ENCODE results near the gene AJAP1. TPM values are rescaled to one million over a fixed set of nuclear protein-coding genes. Genes with fewer than 3 reads are reported as not detected.

The AJAP1 gene
- total and polyA plus RNA-seq, 2 of the 8 experiments (the other 6 are each of a cell fraction or from before 2014, with no cell fraction given), result 1.9 to 6.2 TPM

- 89% methylated on average over 13 of the region's 18 CpGs; no CpG with 5 or more reads in 1 of the 2 experiments for WGBS, 2 experiments (ENCODE audit: extremely low coverage in 1 of 2, insufficient coverage in 1 of 2, insufficient read length in 1 of 2, insufficient replicate concordance in 2 of 2, low coverage in 1 of 2, low lambda C conversion rate in 2 of 2, missing lambda C conversion rate in 1 of 2)
- H3K14ac ChIP-seq (ENCODE audit: insufficient read length), result no peak overlapping the region
- H3K18ac ChIP-seq (ENCODE audit: extremely low read depth, low read length), result no peak overlapping the region
- no peaks in the 10 kb centered on the region for H3K9me3 ChIP-seq (ENCODE audit: insufficient read depth in 2 of 2, low read depth in 1 of 2, low read length in 1 of 2)
- H3K4me2 ChIP-seq (ENCODE audit: insufficient read depth in 1 of 2, low read depth in 2 of 2, low read length in 2 of 2), result no peak overlapping the region
- no peak for TF ChIP-seq POLR2AphosphoS5 (IDR thresholded peaks at IDR 0.05; ENCODE audit: low read depth, low read length)
- no peak for TF ChIP-seq CBX8 (IDR thresholded peaks at IDR 0.05; ENCODE audit: borderline replicate concordance, low read depth, low read length)
- no peak for TF ChIP-seq KDM4A (IDR thresholded peaks at IDR 0.05; ENCODE audit: low read depth, low read length, severe bottlenecking)
- no peak for TF ChIP-seq PHF8 (conservative IDR thresholded peaks at IDR 0.05; ENCODE audit: low read depth, low read length)
- TF ChIP-seq EGR1 (IDR thresholded peaks at IDR 0.05; ENCODE audit: borderline replicate concordance, low read depth, low read length), result no peak
- TF ChIP-seq BACH1 (IDR thresholded peaks at IDR 0.05; ENCODE audit: low read length), result no peak
- no peak for TF ChIP-seq POLR2A (IDR thresholded peaks at IDR 0.05; ENCODE audit: control extremely low read depth in 1 of 2, low read depth in 2 of 2, low read length in 2 of 2)
- TF ChIP-seq RFX5 (IDR thresholded peaks at IDR 0.05; ENCODE audit: borderline replicate concordance, low read depth, low read length), result no peak
- no peak for TF ChIP-seq SRF (IDR thresholded peaks at IDR 0.05; ENCODE audit: low read depth, low read length)
- H3K23ac ChIP-seq (ENCODE audit: insufficient read length), result no peak overlapping the region
- POLR2A ChIA-PET (ENCODE audit: partially characterized antibody), result no interaction called here
- no peak overlapping the region for H2BK15ac ChIP-seq (ENCODE audit: low read length)
- H3K4me1 ChIP-seq (replicated peaks in 1 of 4; ENCODE audit: control insufficient read depth in 3 of 4, insufficient read depth in 4 of 4, low read length in 3 of 4), result peaks cover 0 to 6% (median 3%) of the 10 kb centered on the region in 4 experiments; a peak in 3 of 7 replicates
- no peaks in the 10 kb centered on the region for H4K20me1 ChIP-seq (replicated peaks in 1 of 2; ENCODE audit: control insufficient read depth in 1 of 2, insufficient read depth in 2 of 2, low read length in 2 of 2)
- H2BK20ac ChIP-seq (ENCODE audit: low read length), result no peak overlapping the region
- no peak overlapping the region for H2AK5ac ChIP-seq (ENCODE audit: low read depth, low read length)
- H4K8ac ChIP-seq (ENCODE audit: extremely low read depth, insufficient read depth, low read length), result no peak overlapping the region
- DNase-seq (ENCODE audit: low read depth in 1 of 2, low spot score in 2 of 2) (no peak), FAIRE-seq (no peak)
- H3K36me3 ChIP-seq (ENCODE audit: control insufficient read depth in 2 of 4, insufficient read depth in 4 of 4, low read length in 3 of 4), result no peaks in the 10 kb centered on the region
- no peak overlapping the region for H3K9ac ChIP-seq (replicated peaks in 1 of 4; ENCODE audit: extremely low read depth in 1 of 4, low read depth in 3 of 4, low read length in 3 of 4)
- no peak overlapping the region for H3K27ac ChIP-seq (ENCODE audit: low read depth, low read length)
- no peak overlapping the region for H4K5ac ChIP-seq (ENCODE audit: insufficient read length, low read depth, low read length)
- H3K79me1 ChIP-seq (ENCODE audit: low read depth, low read length), result no peaks in the 10 kb centered on the region
- H3K56ac ChIP-seq (replicated peaks; ENCODE audit: insufficient read length, low read depth, low read length), result no peak overlapping the region
- no peak overlapping the region for H2AFZ ChIP-seq (ENCODE audit: low read length)
- H3K4me3 ChIP-seq (ENCODE audit: extremely low read depth in 1 of 4, insufficient read depth in 2 of 4, low read depth in 3 of 4, low read length in 4 of 4), result no peak overlapping the region
- H3K27me3 ChIP-seq (replicated peaks in 1 of 4; ENCODE audit: control insufficient read depth in 3 of 4, extremely low read depth in 1 of 4, insufficient read depth in 3 of 4, low read length in 3 of 4), result no peaks in the 10 kb centered on the region
- no peak overlapping the region for H2BK5ac ChIP-seq (ENCODE audit: low read depth, low read length)
- H3K23me2 ChIP-seq (ENCODE audit: low read depth, low read length), result no peaks in the 10 kb centered on the region
- no peaks in the 10 kb centered on the region for H3K79me2 ChIP-seq (ENCODE audit: control insufficient read depth in 1 of 2, insufficient read depth in 2 of 2, low read length in 2 of 2)
- H2BK12ac ChIP-seq (ENCODE audit: low read depth, low read length), result no peak overlapping the region
- H3K4ac ChIP-seq (replicated peaks; ENCODE audit: insufficient read length, low read depth, low read length), result no peak overlapping the region
- H4K91ac ChIP-seq (replicated peaks; ENCODE audit: insufficient read length, low read length), result no peak overlapping the region
- CTCF ChIA-PET (ENCODE audit: partially characterized antibody), result no interaction called here
- no peak overlapping the region for H2BK120ac ChIP-seq (replicated peaks; ENCODE audit: low read depth, low read length)
These were observed 37.5 kb upstream of the AJAP1 start for GRCh38 chr1:4616831-4617465.

Measured in H1 (cell line).